ENCODE measurements around the gene DYNLT1. TPM values are rescaled to one million over a fixed set of nuclear protein-coding genes. Genes with fewer than 3 reads are reported as not detected.
"Not testable (repeated sequence)": the region's sequence is repeated elsewhere in the genome, so short reads cannot be mapped to it uniquely, and the experiment has no call there.

The DYNLT1 gene
- total and polyA plus RNA-seq, 4 donors, result 78.6 to 211 (median 90.2) TPM

- Histone ChIP-seq H3K27ac (ENCODE audit: low read depth in 1 of 2, low read length in 2 of 2) (no peak overlapping the region), H3K36me3 (ENCODE audit: control insufficient read depth in 1 of 2, insufficient read depth in 2 of 2, low read length in 1 of 2) (no peaks in the 10 kb centered on the region), H3K4me1 (ENCODE audit: control insufficient read depth in 1 of 2, insufficient read depth in 2 of 2, low read length in 2 of 2) (no peaks in the 10 kb centered on the region), H3K9me3 (ENCODE audit: control insufficient read depth, low read length) (no peaks in the 10 kb centered on the region), H3K27me3 (ENCODE audit: control insufficient read depth in 1 of 2, insufficient read depth in 2 of 2, low read length in 1 of 2) (no peaks in the 10 kb centered on the region), H3K4me3 (ENCODE audit: low read length in 2 of 2) (no peak overlapping the region)
- ATAC-seq (ENCODE audit: low FRiP score) (no peak), DNase-seq (no peak)
- intact Hi-C loops (cut with DNase I), result loop anchor here in 1 of 2 donors (10.0 kb wide), 1 partner anchor 75 kb away; no protein-coding TSS in a partner anchor
- 95 to 100% methylated on average over 2 of the region's 2 CpGs for WGBS, 2 donors
Measured at GRCh38 chr6:158680015-158680414, 35.5 kb upstream of the DYNLT1 start.

GRCh38 chr6:158677906-158678578, 33.5 kb upstream of the DYNLT1 start:
- Histone ChIP-seq H3K36me3 (ENCODE audit: control insufficient read depth in 1 of 2, insufficient read depth in 2 of 2, low read length in 1 of 2) (no peaks in the 10 kb centered on the region), H3K9me3 (ENCODE audit: control insufficient read depth, low read length) (no peaks in the 10 kb centered on the region), H3K27me3 (ENCODE audit: control insufficient read depth in 1 of 2, insufficient read depth in 2 of 2, low read length in 1 of 2) (no peaks in the 10 kb centered on the region), H3K4me3 (ENCODE audit: low read length in 2 of 2) (no peak overlapping the region), H3K27ac (ENCODE audit: low read depth in 1 of 2, low read length in 2 of 2) (no peak overlapping the region), H3K4me1 (ENCODE audit: control insufficient read depth in 1 of 2, insufficient read depth in 2 of 2, low read length in 2 of 2) (no peaks in the 10 kb centered on the region)
- intact Hi-C loops (cut with DNase I), result no loop called here
- no peak for ATAC-seq (ENCODE audit: low FRiP score)
- WGBS, 2 donors, result 81 to 87% methylated on average over 11 of the region's 11 CpGs
- no peak for DNase-seq

- H3K27me3 ChIP-seq (ENCODE audit: control insufficient read depth in 1 of 2, insufficient read depth in 2 of 2, low read length in 1 of 2); ATAC-seq (ENCODE audit: low FRiP score); H3K4me1 ChIP-seq (ENCODE audit: control insufficient read depth in 1 of 2, insufficient read depth in 2 of 2, low read length in 2 of 2); intact Hi-C loops (cut with DNase I); DNase-seq; H3K27ac ChIP-seq (ENCODE audit: low read depth in 1 of 2, low read length in 2 of 2); H3K4me3 ChIP-seq (ENCODE audit: low read length in 2 of 2); H3K9me3 ChIP-seq (ENCODE audit: control insufficient read depth, low read length); H3K36me3 ChIP-seq (ENCODE audit: control insufficient read depth in 1 of 2, insufficient read depth in 2 of 2, low read length in 1 of 2): not testable (repeated sequence)
- WGBS, 2 donors, result 91 to 94% methylated on average over 3 of the region's 3 CpGs
Measured at GRCh38 chr6:158677094-158677493, 32.6 kb upstream of the DYNLT1 start.

GRCh38 chr6:158674342-158675131, 30.0 kb upstream of the DYNLT1 start:
- H3K4me3 ChIP-seq (ENCODE audit: low read length in 2 of 2), result no peak overlapping the region
- 89 to 92% methylated on average over 14 of the region's 14 CpGs for WGBS, 2 donors
- H3K4me1 ChIP-seq (ENCODE audit: control insufficient read depth in 1 of 2, insufficient read depth in 2 of 2, low read length in 2 of 2), result no peaks in the 10 kb centered on the region
- intact Hi-C loops (cut with DNase I), result no loop called here
- H3K9me3 ChIP-seq (ENCODE audit: control insufficient read depth, low read length), result no peaks in the 10 kb centered on the region
- H3K27me3 ChIP-seq (ENCODE audit: control insufficient read depth in 1 of 2, insufficient read depth in 2 of 2, low read length in 1 of 2), result no peaks in the 10 kb centered on the region
- no peaks in the 10 kb centered on the region for H3K36me3 ChIP-seq (ENCODE audit: control insufficient read depth in 1 of 2, insufficient read depth in 2 of 2, low read length in 1 of 2)
- no peak for ATAC-seq (ENCODE audit: low FRiP score)
- H3K27ac ChIP-seq (ENCODE audit: low read depth in 1 of 2, low read length in 2 of 2), result no peak overlapping the region
- DNase-seq, result no peak

- no peaks in the 10 kb centered on the region for H3K27me3 ChIP-seq (ENCODE audit: control insufficient read depth in 1 of 2, insufficient read depth in 2 of 2, low read length in 1 of 2)
- no peak for DNase-seq
- no peak for ATAC-seq (ENCODE audit: low FRiP score)
- intact Hi-C loops (cut with DNase I), result no loop called here
- no peaks in the 10 kb centered on the region for H3K36me3 ChIP-seq (ENCODE audit: control insufficient read depth in 1 of 2, insufficient read depth in 2 of 2, low read length in 1 of 2)
- no peak overlapping the region for H3K4me3 ChIP-seq (ENCODE audit: low read length in 2 of 2)
- 95 to 96% methylated on average over 6 of the region's 6 CpGs for WGBS, 2 donors
- no peaks in the 10 kb centered on the region for H3K9me3 ChIP-seq (ENCODE audit: control insufficient read depth, low read length)
- no peaks in the 10 kb centered on the region for H3K4me1 ChIP-seq (ENCODE audit: control insufficient read depth in 1 of 2, insufficient read depth in 2 of 2, low read length in 2 of 2)
- H3K27ac ChIP-seq (ENCODE audit: low read depth in 1 of 2, low read length in 2 of 2), result no peak overlapping the region
Measured at GRCh38 chr6:158672726-158673125, 28.2 kb upstream of the DYNLT1 start.

GRCh38 chr6:158672119-158672518, 27.6 kb upstream of the DYNLT1 start:
- H3K27me3 ChIP-seq (ENCODE audit: control insufficient read depth in 1 of 2, insufficient read depth in 2 of 2, low read length in 1 of 2); H3K27ac ChIP-seq (ENCODE audit: low read depth in 1 of 2, low read length in 2 of 2); H3K9me3 ChIP-seq (ENCODE audit: control insufficient read depth, low read length); DNase-seq; ATAC-seq (ENCODE audit: low FRiP score); H3K36me3 ChIP-seq (ENCODE audit: control insufficient read depth in 1 of 2, insufficient read depth in 2 of 2, low read length in 1 of 2); H3K4me1 ChIP-seq (ENCODE audit: control insufficient read depth in 1 of 2, insufficient read depth in 2 of 2, low read length in 2 of 2); intact Hi-C loops (cut with DNase I); H3K4me3 ChIP-seq (ENCODE audit: low read length in 2 of 2): not testable (repeated sequence)
- WGBS, 2 donors, result 86 to 87% methylated on average over 8 of the region's 8 CpGs

GRCh38 chr6:158669145-158670035, 24.8 kb upstream of the DYNLT1 start:
- Histone ChIP-seq H3K4me1 (ENCODE audit: control insufficient read depth in 1 of 2, insufficient read depth in 2 of 2, low read length in 2 of 2) (no peaks in the 10 kb centered on the region), H3K36me3 (ENCODE audit: control insufficient read depth in 1 of 2, insufficient read depth in 2 of 2, low read length in 1 of 2) (no peaks in the 10 kb centered on the region), H3K27me3 (ENCODE audit: control insufficient read depth in 1 of 2, insufficient read depth in 2 of 2, low read length in 1 of 2) (no peaks in the 10 kb centered on the region), H3K4me3 (ENCODE audit: low read length in 2 of 2) (no peak overlapping the region), H3K9me3 (ENCODE audit: control insufficient read depth, low read length) (no peaks in the 10 kb centered on the region), H3K27ac (ENCODE audit: low read depth in 1 of 2, low read length in 2 of 2) (no peak overlapping the region)
- DNase-seq (peak in 1 of 2 donors; percentile 2), ATAC-seq (ENCODE audit: low FRiP score) (no peak)
- intact Hi-C loops (cut with DNase I), result no loop called here
- WGBS, 2 donors, result 82 to 87% methylated on average over 7 of the region's 7 CpGs

- Histone ChIP-seq H3K4me3 (ENCODE audit: low read length in 2 of 2) (no peak overlapping the region), H3K27ac (ENCODE audit: low read depth in 1 of 2, low read length in 2 of 2) (no peak overlapping the region), H3K27me3 (ENCODE audit: control insufficient read depth in 1 of 2, insufficient read depth in 2 of 2, low read length in 1 of 2) (no peaks in the 10 kb centered on the region), H3K36me3 (ENCODE audit: control insufficient read depth in 1 of 2, insufficient read depth in 2 of 2, low read length in 1 of 2) (no peaks in the 10 kb centered on the region), H3K4me1 (ENCODE audit: control insufficient read depth in 1 of 2, insufficient read depth in 2 of 2, low read length in 2 of 2) (no peaks in the 10 kb centered on the region), H3K9me3 (ENCODE audit: control insufficient read depth, low read length) (no peaks in the 10 kb centered on the region)
- ATAC-seq (ENCODE audit: low FRiP score) (no peak), DNase-seq (no peak)
- intact Hi-C loops (cut with DNase I), result no loop called here
- WGBS, 2 donors, result 76 to 89% methylated on average over 7 of the region's 7 CpGs
Measured at GRCh38 chr6:158668707-158669103, 24.2 kb upstream of the DYNLT1 start.

Data from aorta (tissue), 5 donors.